ENCODE measurements around the gene ONECUT3. TPM values are rescaled to one million over a fixed set of nuclear protein-coding genes. Genes with fewer than 3 reads are reported as not detected.
A peak's percentile ranks its signal among the peaks of the same experiment; 100 is the strongest.
"Not testable (repeated sequence)": the region's sequence is repeated elsewhere in the genome, so short reads cannot be mapped to it uniquely, and the experiment has no call there.

The ONECUT3 gene
- total RNA-seq, 8 experiments from 2014 or later: 0.11 to 3.7 (median 0.35) TPM; not detected in 1

DNA sequence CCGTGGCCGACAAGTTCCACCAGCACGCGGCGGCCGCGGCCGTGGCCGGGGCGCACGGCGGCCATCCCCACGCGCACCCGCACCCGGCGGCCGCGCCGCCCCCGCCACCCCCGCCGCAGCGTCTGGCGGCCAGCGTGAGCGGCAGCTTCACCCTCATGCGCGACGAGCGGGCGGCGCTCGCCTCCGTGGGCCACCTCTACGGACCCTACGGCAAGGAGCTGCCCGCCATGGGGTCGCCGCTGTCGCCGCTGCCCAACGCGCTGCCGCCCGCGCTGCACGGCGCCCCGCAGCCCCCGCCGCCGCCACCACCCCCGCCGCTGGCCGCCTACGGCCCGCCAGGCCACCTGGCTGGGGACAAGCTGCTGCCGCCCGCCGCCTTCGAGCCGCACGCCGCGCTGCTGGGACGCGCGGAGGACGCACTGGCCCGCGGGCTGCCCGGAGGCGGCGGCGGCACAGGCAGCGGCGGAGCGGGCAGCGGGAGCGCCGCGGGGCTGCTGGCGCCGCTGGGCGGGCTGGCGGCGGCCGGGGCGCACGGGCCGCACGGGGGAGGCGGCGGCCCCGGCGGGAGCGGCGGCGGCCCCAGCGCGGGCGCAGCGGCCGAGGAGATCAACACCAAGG lies 821 bp downstream of the ONECUT3 start:
- 0% methylated on average over 2 of the region's 105 CpGs; no CpG with 5 or more reads in 9 of the 10 experiments for WGBS, 10 experiments
- ATAC-seq (replicated peaks in 6 of 8): no peak

DNA sequence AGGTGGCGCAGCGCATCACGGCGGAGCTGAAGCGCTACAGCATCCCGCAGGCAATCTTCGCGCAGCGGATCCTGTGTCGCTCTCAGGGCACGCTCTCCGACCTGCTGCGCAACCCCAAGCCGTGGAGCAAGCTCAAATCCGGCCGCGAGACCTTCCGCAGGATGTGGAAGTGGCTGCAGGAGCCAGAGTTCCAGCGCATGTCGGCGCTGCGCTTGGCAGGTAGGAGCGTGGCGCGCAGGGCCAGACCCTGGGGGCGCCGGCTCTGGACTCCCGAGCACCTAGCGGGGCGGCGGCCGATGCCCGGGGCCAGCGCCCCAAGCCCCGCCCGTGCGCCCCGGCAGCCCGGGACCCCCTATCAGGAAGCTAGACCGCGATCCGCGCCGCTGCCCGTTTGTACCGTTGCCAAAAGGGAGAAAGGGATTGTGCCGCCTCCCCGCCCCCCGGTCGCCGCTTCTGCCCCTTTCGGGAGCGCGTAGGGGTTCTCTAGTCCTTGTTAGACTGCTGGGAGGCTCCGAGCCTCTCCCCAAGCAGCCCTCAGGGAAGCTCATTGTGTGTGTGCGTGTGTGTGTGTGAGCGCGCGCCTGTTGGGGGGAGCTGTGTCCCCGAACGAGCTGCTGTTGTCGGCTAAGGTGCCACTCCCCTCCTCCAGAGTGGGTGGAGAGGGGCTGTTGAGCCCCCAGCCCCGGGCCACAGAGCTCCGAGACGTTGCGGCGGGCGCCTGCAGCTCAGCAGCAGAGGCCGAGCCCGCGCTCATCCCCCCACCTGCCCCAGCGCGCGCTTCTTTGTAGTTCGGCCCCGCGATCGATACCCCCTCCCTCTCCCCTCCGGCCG lies 1.5 kb downstream of the ONECUT3 start:
- H3K27ac ChIP-seq: peak overlapping the region; percentile 61 to 82
- in situ Hi-C loops (cut with MboI; ENCODE audit: low pct_unique_long_range_greater_than_20kb in 2 of 9, low sequenced_read_pairs in 9 of 9, unreplicated experiment in 9 of 9): loop anchor here in 1 of 9 experiments (25.0 kb wide), 1 partner anchor 218 kb away; no protein-coding TSS in a partner anchor
- H3K4me1 ChIP-seq (replicated peaks in 1 of 2): peaks cover 6 to 24% of the 10 kb centered on the region in 2 donors
- H3K4me3 ChIP-seq: peak overlapping the region; percentile 22 to 43 (median 32)
- 0 to 6% (median 0%) methylated on average over 1 to 7 of the region's 80 CpGs; no CpG with 5 or more reads in 5 of the 10 experiments for WGBS, 10 experiments
- ATAC-seq (replicated peaks in 6 of 8): peak in 2 of 8 experiments; percentile 14 to 15

More for the DNA sequence above, 821 bp downstream of the ONECUT3 start:
- H3K4me3 ChIP-seq: peak overlapping the region; percentile 22 to 43 (median 32)
- H3K4me1 ChIP-seq (replicated peaks in 1 of 2): peaks cover 6 to 29% of the 10 kb centered on the region in 2 donors
- in situ Hi-C loops (cut with MboI; ENCODE audit: low pct_unique_long_range_greater_than_20kb in 2 of 9, low sequenced_read_pairs in 9 of 9, unreplicated experiment in 9 of 9): loop anchor here in 1 of 9 experiments (25.0 kb wide), 1 partner anchor 217 kb away; no protein-coding TSS in a partner anchor
- H3K27ac ChIP-seq: peak overlapping the region; percentile 61 to 82

DNA sequence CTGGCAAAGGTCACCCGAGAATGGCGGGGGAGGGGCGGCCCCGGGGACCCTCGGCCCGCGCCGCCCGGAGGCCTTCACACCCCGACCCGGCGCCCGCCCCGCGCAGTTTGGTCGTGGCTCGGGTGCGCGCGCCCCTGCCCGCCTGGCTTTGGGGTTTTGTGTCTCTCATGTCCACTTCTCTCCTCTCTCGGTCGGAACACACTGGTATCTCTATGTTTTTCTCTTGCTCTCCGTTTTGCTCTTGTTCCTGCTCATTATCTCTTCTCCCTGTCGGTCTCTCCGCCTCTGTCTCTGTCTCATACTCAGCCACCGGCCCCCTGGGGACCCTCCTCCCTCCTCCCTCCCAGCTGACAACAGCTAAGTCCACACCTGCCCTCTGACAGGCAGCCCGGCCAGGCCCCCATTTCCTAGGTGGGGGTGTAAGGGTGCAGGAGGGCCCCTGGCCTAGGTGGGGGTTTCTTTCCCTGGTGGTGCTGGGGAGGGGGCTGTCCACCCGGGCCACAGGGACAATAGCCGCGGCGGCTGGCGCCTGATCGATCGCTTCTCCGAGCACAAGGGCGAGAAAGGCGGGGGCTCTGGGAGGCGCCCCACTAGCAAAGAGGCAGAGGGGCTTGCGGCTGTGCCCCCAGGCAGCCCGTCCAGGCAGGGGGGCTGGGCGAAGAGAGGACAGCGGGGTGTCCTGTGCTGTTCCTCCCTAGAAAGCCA lies 2.3 kb downstream of the ONECUT3 start:
- in situ Hi-C loops (cut with MboI; ENCODE audit: low pct_unique_long_range_greater_than_20kb in 2 of 9, low sequenced_read_pairs in 9 of 9, unreplicated experiment in 9 of 9): loop anchor here in 1 of 9 experiments (25.0 kb wide), 1 partner anchor 218 kb away; no protein-coding TSS in a partner anchor
- peaks cover 6 to 24% of the 10 kb centered on the region in 2 donors for H3K4me1 ChIP-seq (replicated peaks in 1 of 2)
- 3% methylated on average over 5 of the region's 43 CpGs; no CpG with 5 or more reads in 9 of the 10 experiments for WGBS, 10 experiments
- ATAC-seq (replicated peaks in 6 of 8): peak in 5 of 8 experiments; percentile 5 to 46 (median 39)
- H3K27ac ChIP-seq: peak overlapping the region; percentile 61 to 82
- H3K4me3 ChIP-seq: peak overlapping the region; percentile 22 to 43 (median 32)

DNA sequence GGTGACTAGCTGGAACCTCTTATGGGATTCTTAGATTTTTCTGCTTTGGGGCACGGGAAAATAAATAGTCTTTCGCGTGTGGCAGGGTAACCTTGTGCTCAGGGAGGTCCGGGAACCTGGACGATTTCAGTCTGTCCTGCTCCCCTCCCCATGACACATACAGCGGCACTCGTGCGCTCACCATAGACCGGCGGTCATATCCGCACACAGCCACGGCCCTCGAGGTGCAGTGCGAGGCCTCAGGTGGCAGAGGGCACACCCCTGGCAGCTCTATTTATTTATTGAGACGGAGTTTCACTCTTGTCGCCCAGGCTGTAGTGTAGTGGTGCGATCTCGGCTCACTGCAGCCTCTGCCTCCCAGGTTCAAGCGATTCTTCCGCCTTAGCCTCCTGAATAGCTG lies 3.0 kb downstream of the ONECUT3 start:
- Histone ChIP-seq H3K4me3 (peak overlapping the region in 3 of 5 donors; percentile 22 to 43 (median 39)), H3K27ac (peak overlapping the region in 1 of 2 donors; percentile 82), H3K4me1 (replicated peaks in 1 of 2) (peaks cover 6 to 24% of the 10 kb centered on the region in 2 donors)
- 0 to 14% (median 0%) methylated on average over 1 to 6 of the region's 20 CpGs; no CpG with 5 or more reads in 4 of the 10 experiments for WGBS, 10 experiments
- in situ Hi-C loops (cut with MboI; ENCODE audit: low pct_unique_long_range_greater_than_20kb in 2 of 9, low sequenced_read_pairs in 9 of 9, unreplicated experiment in 9 of 9): loop anchor here in 1 of 9 experiments (25.0 kb wide), 1 partner anchor 219 kb away; no protein-coding TSS in a partner anchor
- ATAC-seq (replicated peaks in 6 of 8): no peak

DNA sequence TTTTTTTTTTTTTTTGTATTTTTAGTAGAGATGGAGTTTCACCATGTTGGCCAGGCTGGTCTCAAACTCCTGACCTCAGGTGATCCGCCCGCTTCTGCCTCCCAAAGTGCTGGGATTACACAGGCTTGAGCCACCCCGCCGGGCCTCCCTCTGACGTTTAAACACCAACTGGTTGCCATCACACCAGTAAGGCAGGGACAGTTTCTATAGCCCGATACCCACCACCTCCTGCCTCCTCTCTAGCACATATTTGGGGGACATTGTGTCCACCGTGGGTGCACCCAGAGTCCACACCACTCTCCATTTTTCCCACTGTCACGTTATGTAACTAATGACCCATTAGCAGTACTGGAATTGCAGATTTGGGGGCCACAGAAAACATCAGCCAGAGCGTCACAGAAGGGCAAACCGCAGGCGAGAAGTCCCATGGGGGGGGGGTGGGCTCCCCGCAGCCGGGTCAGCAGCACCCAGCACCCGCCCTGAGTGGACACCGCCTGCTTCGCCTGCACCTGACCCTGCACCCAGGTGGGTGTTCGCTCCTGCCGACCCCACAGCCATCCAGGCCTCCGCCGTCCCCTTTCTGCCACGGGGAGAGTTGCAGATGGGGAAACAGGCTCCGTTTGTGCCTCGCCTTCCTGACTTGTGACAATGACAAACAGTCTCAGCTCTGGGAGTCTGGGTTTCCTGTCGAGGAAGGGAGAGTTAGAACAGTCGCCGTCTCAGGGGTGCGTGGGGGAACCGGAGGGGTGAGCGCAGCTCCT lies 3.6 kb downstream of the ONECUT3 start:
- in situ Hi-C loops (cut with MboI; ENCODE audit: low pct_unique_long_range_greater_than_20kb in 2 of 9, low sequenced_read_pairs in 9 of 9, unreplicated experiment in 9 of 9): loop anchor here in 1 of 9 experiments (25.0 kb wide), 1 partner anchor 220 kb away; no protein-coding TSS in a partner anchor

DNA sequence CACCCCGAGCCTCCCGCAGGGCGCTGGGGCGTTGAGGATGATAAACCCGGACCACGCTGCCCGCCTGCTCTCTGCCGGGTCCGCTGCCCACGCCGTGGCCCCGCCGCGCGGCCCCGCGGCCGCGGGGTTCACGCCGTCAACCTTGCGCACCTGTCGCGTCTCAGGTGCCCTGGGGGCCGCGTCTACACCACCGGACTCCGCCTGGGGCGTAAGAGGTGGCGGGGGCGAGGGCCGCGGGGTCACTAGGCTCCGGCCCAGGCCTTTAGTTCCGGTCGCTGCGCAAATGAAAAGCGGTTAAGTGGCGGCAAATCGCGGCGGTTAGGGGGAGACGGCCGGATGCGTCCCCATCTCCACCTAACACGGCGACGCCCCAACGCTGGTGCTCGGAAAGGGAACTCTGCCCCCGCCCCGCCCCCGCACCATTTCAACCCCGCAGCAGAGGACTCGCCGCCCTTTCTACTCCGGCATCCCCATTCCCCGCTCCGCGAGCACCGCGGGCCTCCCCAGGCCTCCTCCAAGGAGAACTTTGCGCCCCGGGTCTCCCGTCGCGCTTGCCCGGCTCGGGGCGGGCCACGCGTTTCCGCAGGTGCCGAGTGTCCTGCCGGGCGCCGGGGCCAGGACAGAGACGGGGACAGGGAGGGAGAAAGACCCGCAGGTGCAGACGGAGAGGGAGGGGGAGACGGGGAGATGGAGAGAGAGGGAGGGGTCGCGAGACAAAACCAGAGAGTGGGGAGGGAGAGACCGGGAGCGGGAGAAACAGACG lies 4.3 kb downstream of the ONECUT3 start:
- in situ Hi-C loops (cut with MboI; ENCODE audit: low pct_unique_long_range_greater_than_20kb in 2 of 9, low sequenced_read_pairs in 9 of 9, unreplicated experiment in 9 of 9): loop anchor here in 1 of 9 experiments (25.0 kb wide), 1 partner anchor 220 kb away; no protein-coding TSS in a partner anchor
- Histone ChIP-seq H3K4me1 (replicated peaks in 1 of 2) (peaks cover 6 to 24% of the 10 kb centered on the region in 2 donors), H3K27ac (no peak overlapping the region), H3K4me3 (peak overlapping the region in 3 of 5 donors; percentile 11 to 39 (median 13))
- ATAC-seq (replicated peaks in 6 of 8): no peak
- WGBS, 10 experiments: 0 to 5% (median 0%) methylated on average over 2 to 11 of the region's 86 CpGs; no CpG with 5 or more reads in 6 of the 10 experiments

More for the DNA sequence above, 3.6 kb downstream of the ONECUT3 start:
- 0 to 67% (median 7%) methylated on average over 1 to 5 of the region's 29 CpGs; no CpG with 5 or more reads in 4 of the 10 experiments for WGBS, 10 experiments
- Histone ChIP-seq H3K4me1 (replicated peaks in 1 of 2) (peaks cover 6 to 24% of the 10 kb centered on the region in 2 donors), H3K27ac (no peak overlapping the region), H3K4me3 (peak overlapping the region in 2 of 5 donors; percentile 13 to 39)
- ATAC-seq (replicated peaks in 6 of 8): no peak

DNA sequence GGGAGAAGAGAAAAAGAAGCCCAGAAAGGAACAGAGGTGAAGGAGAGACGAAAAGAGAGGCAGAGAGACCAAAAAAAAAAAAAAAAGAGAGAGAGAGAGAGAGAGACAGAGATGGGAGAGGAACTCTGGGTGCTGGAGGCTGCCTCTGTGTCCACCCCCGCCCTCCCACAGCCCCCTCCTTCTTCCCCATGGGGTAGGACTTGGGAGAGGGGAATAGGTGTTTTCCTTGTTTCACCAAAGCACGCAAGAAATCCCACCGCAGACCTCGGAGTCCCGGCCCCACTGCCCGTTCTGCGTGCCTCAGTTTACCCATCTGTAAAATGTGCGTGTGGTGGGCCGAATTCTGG lies 4.9 kb downstream of the ONECUT3 start:
- Histone ChIP-seq H3K4me3 (peak overlapping the region in 1 of 5 donors; percentile 39), H3K27ac (no peak overlapping the region), H3K4me1 (replicated peaks in 1 of 2) (peaks cover 6 to 24% of the 10 kb centered on the region in 2 donors)
- WGBS, 10 experiments: 0 to 13% (median 1%) methylated on average over 1 to 7 of the region's 10 CpGs; no CpG with 5 or more reads in 6 of the 10 experiments
- ATAC-seq (replicated peaks in 6 of 8): no peak
- in situ Hi-C loops (cut with MboI; ENCODE audit: low pct_unique_long_range_greater_than_20kb in 2 of 9, low sequenced_read_pairs in 9 of 9, unreplicated experiment in 9 of 9): loop anchor here in 1 of 9 experiments (25.0 kb wide), 1 partner anchor 221 kb away; no protein-coding TSS in a partner anchor

DNA sequence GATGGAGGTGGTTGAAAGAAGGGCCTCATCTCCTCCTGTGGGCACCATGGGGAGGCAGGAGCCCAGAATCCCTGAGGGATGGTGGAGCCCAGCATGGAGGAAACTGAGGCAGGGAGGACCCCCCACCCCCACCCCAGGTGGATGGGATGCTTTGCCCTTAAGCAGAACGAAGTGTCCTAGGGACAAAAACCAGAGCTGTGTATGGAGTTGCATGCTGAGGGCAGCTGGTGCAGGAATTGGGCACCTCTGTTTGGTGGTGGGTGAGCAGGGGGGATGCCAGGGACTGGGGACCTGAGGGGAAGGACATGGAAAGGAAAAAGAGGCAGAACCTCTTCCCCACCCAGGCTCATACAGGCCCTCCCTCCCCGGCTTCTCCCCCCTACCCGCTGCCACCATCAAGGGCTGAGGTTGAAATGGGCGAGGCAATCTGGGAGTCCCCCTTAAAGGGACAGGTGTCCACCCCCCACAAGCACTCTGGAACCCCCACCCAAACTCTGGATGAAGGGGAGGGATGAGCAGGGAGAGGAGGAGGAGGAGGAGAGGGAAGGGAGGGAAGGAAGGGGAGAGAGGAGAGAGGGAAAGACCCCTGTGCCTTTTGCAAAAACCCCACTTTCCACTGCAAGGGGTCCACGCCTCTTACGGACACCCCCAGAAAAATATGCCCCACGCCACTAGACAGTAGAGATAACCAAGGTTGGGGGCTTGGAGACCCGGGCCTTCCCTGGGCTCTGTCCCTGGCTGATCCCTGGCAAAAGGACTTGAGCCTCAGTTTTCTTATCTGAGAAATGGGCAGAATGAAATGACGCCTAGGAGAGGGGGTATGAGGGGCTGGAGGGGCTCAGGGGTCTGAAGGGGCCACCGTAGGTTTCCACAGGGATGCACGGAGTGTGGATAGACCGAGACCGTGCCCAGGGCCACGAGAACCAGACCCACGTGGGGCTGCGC lies 5.9 kb downstream of the ONECUT3 start:
- Histone ChIP-seq H3K4me3 (no peak overlapping the region), H3K27ac (no peak overlapping the region), H3K4me1 (replicated peaks in 1 of 2) (peaks cover 6 to 30% of the 10 kb centered on the region in 2 donors)
- WGBS, 10 experiments: 10% methylated on average over 2 of the region's 16 CpGs; no CpG with 5 or more reads in 9 of the 10 experiments
- no peak for ATAC-seq (replicated peaks in 6 of 8)
- in situ Hi-C loops (cut with MboI; ENCODE audit: low pct_unique_long_range_greater_than_20kb in 2 of 9, low sequenced_read_pairs in 9 of 9, unreplicated experiment in 9 of 9): loop anchor here in 1 of 9 experiments (25.0 kb wide), 1 partner anchor 222 kb away; no protein-coding TSS in a partner anchor

DNA sequence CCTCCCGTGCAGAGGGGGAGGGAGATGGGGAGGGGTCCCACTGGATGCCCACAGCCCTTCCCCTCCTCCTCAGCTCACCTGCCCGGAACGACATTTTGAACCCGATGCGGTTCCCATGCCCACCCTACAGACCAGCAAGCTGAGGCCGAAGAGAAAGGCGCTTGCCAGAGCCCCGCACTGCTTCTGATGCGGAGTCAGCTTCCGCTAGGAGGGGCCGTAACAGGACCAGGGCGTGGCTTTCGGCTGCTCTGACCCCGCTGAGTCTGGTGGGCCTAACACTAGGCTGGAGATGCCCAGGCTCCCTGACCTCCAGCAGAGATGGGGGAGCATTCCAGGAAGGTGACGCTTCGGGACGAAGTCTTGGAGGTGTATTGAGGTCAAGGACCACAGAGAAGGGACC lies 6.7 kb downstream of the ONECUT3 start:
- no peak overlapping the region for H3K4me3 ChIP-seq
- no peak overlapping the region for H3K27ac ChIP-seq
- ATAC-seq (replicated peaks in 6 of 8): no peak
- 0 to 9% (median 4%) methylated on average over 1 to 13 of the region's 17 CpGs; no CpG with 5 or more reads in 7 of the 10 experiments for WGBS, 10 experiments
- in situ Hi-C loops (cut with MboI; ENCODE audit: low pct_unique_long_range_greater_than_20kb in 2 of 9, low sequenced_read_pairs in 9 of 9, unreplicated experiment in 9 of 9): loop anchor here in 1 of 9 experiments (25.0 kb wide), 1 partner anchor 223 kb away; no protein-coding TSS in a partner anchor
- peaks cover 9 to 35% of the 10 kb centered on the region in 2 donors for H3K4me1 ChIP-seq (replicated peaks in 1 of 2)

DNA sequence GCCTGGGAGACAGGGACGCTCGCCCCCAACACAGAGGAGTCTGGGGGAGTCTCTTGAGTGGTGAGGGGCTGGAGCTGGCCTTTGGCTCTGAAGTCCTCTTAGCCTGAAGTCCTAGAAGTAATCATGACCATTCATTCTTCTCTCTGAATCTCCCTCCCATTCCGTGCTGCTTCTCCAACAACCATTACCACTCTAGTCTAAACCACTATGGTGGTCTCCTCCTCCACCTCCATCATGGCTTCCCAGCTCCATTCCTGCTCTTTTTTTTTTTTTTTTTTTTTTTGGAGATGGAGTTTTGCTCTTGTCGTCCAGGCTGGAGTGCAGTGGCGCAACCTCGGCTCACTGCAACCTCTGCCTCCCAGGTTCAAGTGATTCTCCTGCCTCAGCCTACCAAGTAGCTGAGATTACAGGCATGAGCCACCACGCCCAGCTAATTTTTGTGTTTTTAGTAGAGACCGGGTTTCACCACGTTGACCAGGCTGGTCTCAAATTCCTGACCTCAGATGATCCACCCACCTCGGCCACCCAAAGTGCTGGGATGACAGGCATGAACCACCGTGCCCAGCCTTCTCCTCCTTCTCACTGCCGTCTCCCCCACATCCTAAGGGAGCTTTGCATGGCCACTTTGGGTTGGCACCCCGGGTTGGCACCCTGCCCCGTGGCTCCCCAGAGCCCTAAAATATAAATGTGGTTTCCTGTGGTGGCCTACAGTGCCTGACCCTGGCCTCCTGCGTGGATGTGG lies 7.7 kb downstream of the ONECUT3 start:
- peaks cover 3 to 41% of the 10 kb centered on the region in 2 donors for H3K4me1 ChIP-seq (replicated peaks in 1 of 2)
- H3K4me3 ChIP-seq; H3K27ac ChIP-seq; ATAC-seq (replicated peaks in 6 of 8): not testable (repeated sequence)
- in situ Hi-C loops (cut with MboI; ENCODE audit: low pct_unique_long_range_greater_than_20kb in 2 of 9, low sequenced_read_pairs in 9 of 9, unreplicated experiment in 9 of 9): loop anchor here in 1 of 9 experiments (25.0 kb wide), 1 partner anchor 224 kb away; no protein-coding TSS in a partner anchor
- WGBS, 10 experiments: 0 to 50% (median 17%) methylated on average over 3 to 10 of the region's 15 CpGs; no CpG with 5 or more reads in 2 of the 10 experiments

Measured in motor neuron (in vitro differentiated cells).